Kidney (tissue), 14 donors: Measurements from ENCODE around the gene CD276. TPM values are rescaled to one million over a fixed set of nuclear protein-coding genes. Genes with fewer than 3 reads are reported as not detected.

Source experiments
- DNase-seq, 5 donors: peaks; one replicate each; pipeline ENCODE4 v3.0.0-alpha.2; 2013 to 2020
- FAIRE-seq: peaks from 2 replicates; lab custom pipeline; 2012; peaks lifted over from hg19 to GRCh38; lab: Jason Lieb, UNC
- H3K27ac ChIP-seq, 2 donors: one replicate each; pipeline ENCODE4 v1.7.0; 2013; ENCODE audit warnings: low read depth in 2 of 2, low read length in 2 of 2, inconsistent platforms in 1 of 2
- H3K27me3 ChIP-seq: one replicate; pipeline ENCODE4 v1.7.1; 2013; ENCODE audit warnings: low read length, inconsistent platforms; ENCODE audit not compliant: control insufficient read depth, insufficient read depth
- H3K36me3 ChIP-seq, 3 donors: one replicate each; pipeline versions ENCODE4 v1.7.0 to v1.7.1; 2013; ENCODE audit warnings: low read length in 3 of 3, control low read depth in 1 of 3, inconsistent platforms in 1 of 3; ENCODE audit not compliant: insufficient read depth in 3 of 3, control insufficient read depth in 2 of 3
- H3K4me1 ChIP-seq, 3 donors: one replicate each; pipeline versions ENCODE4 v1.7.0 to v1.7.1; 2013; ENCODE audit warnings: low read length in 3 of 3, inconsistent platforms in 1 of 3, low read depth in 1 of 3; ENCODE audit not compliant: control insufficient read depth in 2 of 3, insufficient read depth in 2 of 3
- H3K4me3 ChIP-seq, 3 donors: one replicate each; pipeline versions ENCODE4 v1.7.0 to v1.8.1; 2013; ENCODE audit warnings: low read length in 3 of 3, control low read depth in 1 of 3, inconsistent platforms in 1 of 3
- H3K9ac ChIP-seq, 3 donors: one replicate each; pipeline versions ENCODE4 v1.7.0 to v1.7.1; 2013; ENCODE audit warnings: low read length in 3 of 3, control low read depth in 1 of 3, inconsistent platforms in 1 of 3
- H3K9me3 ChIP-seq, 3 donors: one replicate each; pipeline versions ENCODE4 v1.7.0 to v1.7.1; 2013; ENCODE audit warnings: low read length in 3 of 3, control low read depth in 1 of 3, inconsistent platforms in 1 of 3; ENCODE audit not compliant: control insufficient read depth in 2 of 3, insufficient read depth in 1 of 3
- intact Hi-C: fragments of 100-400 bp; cut with DNase I; formaldehyde crosslinking; loops from one replicate; pipeline ENCODE4 v1.11.1; 2022
- polyA plus RNA-seq: library from polyadenylated mRNA; stranded (reverse); fragments of 350-450 nt; fragmentation: Illumina TruSeq; extraction: RNeasy Lipid Tissue Mini Kit (QIAGEN cat#74804); gene quantifications from one replicate; pipeline ENCODE4 v1.2.3, GENCODE V29; 2014; ENCODE audit warnings: low read depth, low replicate concordance; ENCODE audit not compliant: insufficient read depth
- total RNA-seq: library from RNA; stranded (reverse); fragmentation: NEBNext Ultra II Directional; extraction: Animal tissue kit (Norgen Biotek cat#: 25700); gene quantifications from one replicate; pipeline ENCODE4 v1.2.1, GENCODE V29; 2021
- TF ChIP-seq, protein P1 (sequence below): IDR thresholded peaks from 3 replicates; pipeline ENCODE4 v1.5.1; 2012; ENCODE audit warnings: mild to moderate bottlenecking, moderate library complexity, borderline replicate concordance; ENCODE audit not compliant: insufficient read depth; ENCODE audit errors: extremely low read depth
- donor health status: control.
- donor health status: control.
- donor health status: control.
- donor health status: control.
- donor health status: control.
- donor health status: DM: yes; HTN: yes; CAD: no.
- donor health status: Normal renal cell carcinoma (clear cell type).

The CD276 gene
- total and polyA plus RNA-seq, 2 donors from 2014 or later = 25.0 to 31.5 TPM

DNA sequence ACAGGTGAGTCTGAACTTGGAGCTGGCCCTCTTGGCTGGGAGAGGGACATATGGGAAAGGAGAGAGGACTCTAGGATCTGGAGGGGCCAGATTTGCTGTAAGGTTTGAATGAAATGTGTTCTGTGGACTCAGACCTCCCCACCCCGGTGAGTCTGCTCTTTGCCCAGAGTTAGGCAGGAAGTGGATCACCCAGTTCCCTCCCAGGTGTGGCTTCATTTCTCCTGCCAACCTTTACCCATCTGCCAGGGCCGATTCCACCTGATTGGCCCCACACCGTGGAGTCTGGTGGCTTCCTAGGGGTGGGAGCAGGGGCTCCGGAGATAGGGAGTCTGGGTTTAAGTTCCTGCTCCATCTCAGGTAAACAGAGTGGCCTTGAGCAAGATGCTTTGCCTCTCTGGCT, 25.5 kb downstream of the CD276 start:
- H3K27ac ChIP-seq = no peak overlapping the region
- no peaks in the 10 kb centered on the region for H3K4me1 ChIP-seq
- DNase-seq (no peak), FAIRE-seq (no peak)
- TF ChIP-seq, protein P1, sequence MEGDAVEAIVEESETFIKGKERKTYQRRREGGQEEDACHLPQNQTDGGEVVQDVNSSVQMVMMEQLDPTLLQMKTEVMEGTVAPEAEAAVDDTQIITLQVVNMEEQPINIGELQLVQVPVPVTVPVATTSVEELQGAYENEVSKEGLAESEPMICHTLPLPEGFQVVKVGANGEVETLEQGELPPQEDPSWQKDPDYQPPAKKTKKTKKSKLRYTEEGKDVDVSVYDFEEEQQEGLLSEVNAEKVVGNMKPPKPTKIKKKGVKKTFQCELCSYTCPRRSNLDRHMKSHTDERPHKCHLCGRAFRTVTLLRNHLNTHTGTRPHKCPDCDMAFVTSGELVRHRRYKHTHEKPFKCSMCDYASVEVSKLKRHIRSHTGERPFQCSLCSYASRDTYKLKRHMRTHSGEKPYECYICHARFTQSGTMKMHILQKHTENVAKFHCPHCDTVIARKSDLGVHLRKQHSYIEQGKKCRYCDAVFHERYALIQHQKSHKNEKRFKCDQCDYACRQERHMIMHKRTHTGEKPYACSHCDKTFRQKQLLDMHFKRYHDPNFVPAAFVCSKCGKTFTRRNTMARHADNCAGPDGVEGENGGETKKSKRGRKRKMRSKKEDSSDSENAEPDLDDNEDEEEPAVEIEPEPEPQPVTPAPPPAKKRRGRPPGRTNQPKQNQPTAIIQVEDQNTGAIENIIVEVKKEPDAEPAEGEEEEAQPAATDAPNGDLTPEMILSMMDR = no peak
- H3K36me3 ChIP-seq = peaks cover 4 to 9% (median 8%) of the 10 kb centered on the region in 3 donors
- no peaks in the 10 kb centered on the region for H3K9me3 ChIP-seq
- no peak overlapping the region for H3K4me3 ChIP-seq
- H3K27me3 ChIP-seq = no peaks in the 10 kb centered on the region
- intact Hi-C loops = no loop called here
- H3K9ac ChIP-seq = no peak overlapping the region

DNA sequence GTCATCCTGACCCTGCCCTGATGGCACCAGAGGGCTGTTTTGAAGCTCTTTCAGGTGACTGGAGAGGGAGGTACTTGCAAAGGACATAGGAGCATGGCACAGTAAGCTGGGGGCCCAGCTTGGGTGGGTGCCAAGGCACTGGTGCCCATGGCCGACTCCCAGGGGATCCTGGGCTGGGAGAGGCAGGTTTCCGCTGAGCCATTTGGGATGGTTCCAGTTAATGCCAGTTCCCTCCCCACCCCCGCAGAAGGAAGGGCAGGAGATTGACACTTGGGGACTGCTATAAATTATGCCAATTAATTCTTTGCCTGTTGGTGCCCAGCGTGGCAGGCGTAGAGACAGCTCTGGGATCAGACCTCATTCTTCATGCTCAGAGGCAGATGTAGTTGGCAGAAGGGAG, 26.1 kb downstream of the CD276 start:
- FAIRE-seq = no peak
- DNase-seq = no peak
- H3K27ac ChIP-seq = no peak overlapping the region
- intact Hi-C loops = no loop called here
- TF ChIP-seq, protein P1 = no peak
- H3K36me3 ChIP-seq = peaks cover 4 to 9% (median 8%) of the 10 kb centered on the region in 3 donors
- H3K4me3 ChIP-seq = no peak overlapping the region
- H3K9ac ChIP-seq = no peak overlapping the region
- H3K4me1 ChIP-seq = no peaks in the 10 kb centered on the region
- H3K9me3 ChIP-seq = no peaks in the 10 kb centered on the region
- no peaks in the 10 kb centered on the region for H3K27me3 ChIP-seq

DNA sequence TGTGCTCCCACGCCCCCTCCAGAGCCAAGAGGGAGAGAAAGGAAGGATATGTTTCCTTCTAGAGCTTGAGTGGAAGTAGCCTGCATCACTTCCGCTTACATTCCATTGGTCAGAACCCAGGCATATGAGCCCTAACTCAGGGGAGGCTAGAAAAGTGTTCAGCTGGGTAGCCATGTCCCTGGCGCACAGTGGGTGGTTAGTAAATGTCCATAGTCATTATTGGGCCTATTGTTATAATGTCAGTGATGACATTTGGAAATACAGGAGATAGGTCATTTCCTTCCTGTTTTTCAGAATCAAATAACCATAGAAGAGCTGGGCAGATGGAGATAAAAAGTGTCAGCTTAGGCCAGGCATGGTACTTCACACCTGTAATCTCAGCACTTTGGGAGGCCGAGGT, 27.3 kb downstream of the CD276 start:
- Histone ChIP-seq H3K4me1 (no peaks in the 10 kb centered on the region), H3K36me3 (peaks cover 4 to 8% (median 6%) of the 10 kb centered on the region in 3 donors), H3K4me3 (no peak overlapping the region), H3K9me3 (no peaks in the 10 kb centered on the region), H3K27me3 (no peaks in the 10 kb centered on the region), H3K9ac (no peak overlapping the region), H3K27ac (no peak overlapping the region)
- intact Hi-C loops = no loop called here
- DNase-seq (no peak), FAIRE-seq (no peak)
- TF ChIP-seq, protein P1 = no peak

GRCh38 chr15:73712107-73712506, 27.9 kb downstream of the CD276 start:
- peaks cover 2 to 8% (median 6%) of the 10 kb centered on the region in 3 donors for H3K36me3 ChIP-seq
- no peak overlapping the region for H3K27ac ChIP-seq
- TF ChIP-seq, protein P1 = no peak
- H3K4me3 ChIP-seq = no peak overlapping the region
- intact Hi-C loops = no loop called here
- DNase-seq (no peak), FAIRE-seq (no peak)
- no peaks in the 10 kb centered on the region for H3K9me3 ChIP-seq
- H3K9ac ChIP-seq = no peak overlapping the region
- no peaks in the 10 kb centered on the region for H3K27me3 ChIP-seq
- no peaks in the 10 kb centered on the region for H3K4me1 ChIP-seq
